NCI-H1694 treated with DMSO at 0.1 percent for 48 hours (cell line): Measurements from ENCODE around the gene NEDD4L.
A peak's percentile ranks its signal among the peaks of the same experiment; 100 is the strongest.
"Not testable (repeated sequence)": the region's sequence is repeated elsewhere in the genome, so short reads cannot be mapped to it uniquely, and the experiment has no call there.

ENCODE experiments used
- DNase-seq: peaks from one replicate; lab custom pipeline; 2025; lab: John Stamatoyannopoulos, UW

The NEDD4L gene

DNA sequence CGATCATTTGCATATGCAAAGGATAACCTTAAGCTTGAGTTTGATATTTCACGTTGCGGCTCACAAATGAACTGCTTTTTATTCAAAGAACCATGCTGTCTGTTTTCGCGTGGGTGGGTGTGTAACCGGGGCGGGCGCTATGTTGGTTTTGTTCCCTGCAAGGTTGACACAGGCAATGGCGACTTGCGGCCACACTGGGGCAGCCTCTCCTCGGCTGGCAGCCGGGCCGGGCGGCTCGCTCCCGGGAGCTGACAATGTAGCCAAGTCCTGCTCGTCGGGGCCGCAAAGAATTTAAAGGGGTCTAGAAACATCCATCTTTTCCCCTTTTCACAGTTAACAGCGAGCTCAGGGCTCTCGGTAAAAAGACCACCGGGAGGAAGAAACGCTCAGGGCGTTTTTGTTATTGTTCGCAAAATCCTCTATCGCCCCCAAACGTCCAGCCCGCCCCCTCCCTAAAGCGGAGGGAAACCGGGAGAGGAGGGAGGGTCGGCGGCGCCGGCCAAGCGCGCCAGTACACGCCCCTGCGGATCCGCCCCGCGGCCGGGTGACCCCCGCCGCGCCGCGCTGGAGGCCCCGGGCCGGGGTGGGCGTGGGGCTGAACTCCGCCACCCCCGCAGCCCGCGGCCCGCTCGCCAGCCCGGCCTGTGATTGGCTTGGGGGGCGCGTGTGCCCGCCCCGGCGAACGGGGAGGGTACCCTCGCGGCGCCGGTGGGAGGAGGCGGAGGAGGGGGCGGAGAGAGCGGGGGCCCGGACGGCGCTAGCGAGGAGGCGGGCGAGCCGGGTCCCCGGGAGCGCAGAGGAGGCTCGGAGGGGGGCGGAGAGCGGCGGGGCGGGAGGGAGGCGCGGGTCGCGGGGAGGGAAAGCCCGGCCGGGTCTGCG lies at the start of gene NEDD4L:
NEDD4L (plus strand) TSS at position 736 of the 879 bp plus-strand sequence. CDS start 435 bp downstream, outside the sequence.
- DNase-seq, result peak; percentile 78

DNA sequence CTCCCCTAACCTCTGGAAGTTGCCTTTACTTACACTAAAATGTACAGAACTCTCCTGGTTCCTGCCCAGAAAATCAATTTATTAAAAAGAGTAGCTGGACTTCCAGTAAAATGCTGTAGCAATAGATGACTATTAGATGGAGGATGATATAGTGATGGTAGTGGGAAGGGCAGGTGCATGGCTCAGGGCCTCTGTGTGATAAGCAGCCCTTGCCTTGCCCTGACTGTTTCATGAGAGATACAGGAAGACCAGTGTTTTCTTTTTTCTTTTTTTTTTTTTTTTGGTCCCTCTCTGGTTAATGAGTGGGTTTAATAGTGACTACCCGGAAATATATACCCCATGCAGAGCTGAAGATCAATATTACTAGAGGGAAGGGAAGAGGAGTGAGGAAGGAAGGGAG lies 48.7 kb upstream of the NEDD4L start:
- no peak for DNase-seq

DNA sequence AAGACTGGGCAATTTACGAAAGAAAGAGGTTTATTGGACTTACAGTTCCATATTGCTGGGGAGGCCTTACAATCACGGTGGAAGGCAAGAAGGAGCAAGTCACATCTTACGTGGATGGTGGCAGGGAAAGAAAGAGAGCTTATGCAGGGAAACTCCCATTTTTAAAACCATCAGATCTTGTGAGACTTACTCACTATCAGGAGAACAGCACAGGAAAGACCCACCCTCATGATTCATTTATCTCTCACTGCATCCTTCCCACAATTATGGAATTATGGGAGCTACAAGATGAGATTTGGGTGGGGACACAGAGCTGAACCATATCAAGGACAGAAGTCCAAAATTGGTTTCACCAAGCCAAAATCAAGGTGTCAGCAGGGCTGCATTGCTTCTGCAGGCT lies 47.1 kb upstream of the NEDD4L start:
- DNase-seq, result not testable (repeated sequence)

GRCh38 chr18:57997820-57998219 lies 46.2 kb upstream of the NEDD4L start:
- no peak for DNase-seq

DNA sequence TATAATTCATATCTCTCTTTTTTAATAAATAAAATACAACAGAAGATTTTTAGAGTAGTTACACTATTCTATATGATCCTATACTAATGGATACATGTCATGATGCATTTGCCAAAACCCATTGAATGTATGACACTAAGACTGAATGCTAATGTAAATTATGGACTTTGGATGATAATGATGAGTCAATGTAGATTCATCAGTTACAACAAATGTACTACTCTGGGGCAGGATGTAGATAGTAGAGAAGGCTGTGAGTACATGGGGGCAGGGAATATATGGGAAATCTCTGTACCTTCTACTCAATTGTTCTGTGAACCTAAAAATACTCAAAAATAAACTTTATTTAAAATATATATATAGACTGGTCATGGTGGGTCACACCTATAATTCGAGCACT lies 45.6 kb upstream of the NEDD4L start:
- DNase-seq, result no peak

DNA sequence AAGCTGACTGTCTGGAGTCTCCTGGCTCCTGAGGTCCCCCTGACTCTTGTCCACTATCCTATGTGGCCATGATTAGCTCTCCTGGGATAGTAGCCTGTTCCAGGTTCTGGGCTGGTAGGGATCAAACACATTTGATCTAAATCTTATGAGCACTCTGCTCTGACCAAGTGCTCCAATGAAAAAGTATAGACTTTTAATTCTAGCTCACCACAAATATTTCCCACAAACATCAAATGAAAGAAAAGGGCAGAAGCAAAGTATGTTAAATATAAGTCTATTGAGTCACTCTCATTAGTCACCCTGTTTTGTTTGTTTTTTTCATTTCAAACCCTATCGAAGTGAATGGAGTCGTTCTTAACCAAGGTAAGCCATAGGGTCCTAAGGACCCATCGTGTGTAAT lies 39.7 kb upstream of the NEDD4L start:
- DNase-seq, result no peak

GRCh38 chr18:58005011-58005410 lies 39.0 kb upstream of the NEDD4L start:
- DNase-seq, result no peak

- no peak for DNase-seq
These were observed 38.0 kb upstream of the NEDD4L start for GRCh38 chr18:58005885-58006523.

DNA sequence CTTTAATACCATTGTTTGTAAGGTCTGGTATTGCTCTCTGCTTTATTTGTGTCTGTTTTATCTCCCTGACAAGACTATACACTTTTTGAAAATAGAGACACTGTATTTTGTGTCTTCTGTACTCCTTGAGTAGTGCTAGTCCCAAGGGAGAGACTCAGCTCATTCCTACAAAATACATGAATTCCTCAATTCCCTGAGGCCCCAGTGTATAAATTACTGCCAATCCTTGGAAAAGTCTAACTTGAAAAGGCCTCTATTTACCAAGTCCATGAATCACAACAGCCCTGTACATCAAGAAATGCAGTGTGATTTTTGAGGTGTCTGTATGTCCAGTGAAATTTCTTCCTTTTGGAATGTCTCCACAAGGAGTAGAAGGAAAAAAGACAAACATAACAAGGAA lies 34.9 kb upstream of the NEDD4L start:
- no peak for DNase-seq

- no peak for DNase-seq
These were observed 33.8 kb upstream of the NEDD4L start for GRCh38 chr18:58010265-58010664.

- DNase-seq, result no peak
These were observed 31.7 kb upstream of the NEDD4L start for GRCh38 chr18:58012356-58012755.

DNA sequence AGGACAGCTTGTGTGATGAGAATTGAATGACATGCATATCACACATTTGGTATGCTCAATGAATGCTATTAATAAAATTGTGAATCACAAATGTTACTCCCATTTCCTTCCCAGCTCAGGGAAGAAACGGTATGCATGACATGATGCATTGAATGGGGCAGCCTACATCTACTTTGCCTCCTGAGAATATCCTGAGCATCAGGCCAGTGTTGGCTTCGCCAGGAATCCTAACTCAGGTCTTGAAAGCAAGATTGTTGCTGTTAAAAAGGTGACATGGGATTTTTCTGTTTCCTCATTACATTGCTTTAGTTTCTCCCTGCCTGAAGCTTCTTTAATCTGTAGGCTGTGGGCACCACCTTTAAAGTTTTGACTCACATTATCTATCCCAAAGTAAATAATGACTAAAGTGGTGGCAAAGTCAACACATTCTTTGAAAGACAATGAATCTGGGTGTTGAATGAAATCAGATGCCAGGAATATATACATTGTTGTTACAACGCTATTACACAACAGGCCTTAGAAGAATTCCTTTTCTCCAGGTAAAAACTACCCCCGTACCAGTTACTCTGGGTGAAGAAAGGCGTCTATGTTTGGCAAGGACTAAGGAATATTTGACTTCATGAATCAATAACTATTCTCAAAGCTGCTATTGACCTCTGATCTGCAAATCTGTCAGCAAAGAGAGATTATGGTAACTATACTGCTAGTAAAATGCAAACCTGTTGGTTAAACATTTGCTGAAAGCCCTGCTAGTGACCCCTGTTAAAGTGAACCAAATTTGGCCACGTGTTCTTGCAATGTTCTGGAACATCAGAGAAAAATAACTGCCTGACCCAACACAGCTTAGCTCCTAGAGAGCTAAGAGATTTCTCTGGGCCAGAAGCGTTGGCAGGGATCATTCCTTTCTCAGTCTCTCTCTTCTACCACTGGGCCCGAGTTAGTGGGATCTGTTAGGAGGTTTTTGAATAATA lies 30.5 kb upstream of the NEDD4L start:
- DNase-seq, result no peak

- DNase-seq, result no peak
These were observed 28.8 kb upstream of the NEDD4L start for GRCh38 chr18:58015065-58015780.

GRCh38 chr18:58017267-58017666 lies 26.8 kb upstream of the NEDD4L start:
- DNase-seq, result no peak

- DNase-seq, result no peak
These were observed 23.4 kb upstream of the NEDD4L start for GRCh38 chr18:58020567-58021107.

DNA sequence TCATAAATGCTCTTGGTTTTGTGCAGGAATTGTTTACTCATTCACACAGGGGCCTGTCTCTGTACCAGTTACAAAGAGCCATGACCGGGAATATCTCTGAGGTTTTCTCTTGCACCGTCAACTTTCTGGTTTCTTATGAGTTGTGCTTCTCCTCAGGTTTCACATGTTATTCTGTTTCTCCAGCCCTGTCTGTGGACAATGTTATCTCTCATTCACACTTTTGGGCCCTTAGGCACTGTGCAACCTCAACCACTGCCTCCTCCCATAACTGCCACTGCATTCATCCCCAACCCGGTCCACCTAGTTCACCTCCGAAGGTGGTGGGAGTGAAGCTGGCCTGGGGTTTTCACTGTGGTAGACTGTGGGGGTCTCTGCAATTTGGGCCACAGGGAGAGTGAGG lies 22.5 kb upstream of the NEDD4L start:
- no peak for DNase-seq

DNA sequence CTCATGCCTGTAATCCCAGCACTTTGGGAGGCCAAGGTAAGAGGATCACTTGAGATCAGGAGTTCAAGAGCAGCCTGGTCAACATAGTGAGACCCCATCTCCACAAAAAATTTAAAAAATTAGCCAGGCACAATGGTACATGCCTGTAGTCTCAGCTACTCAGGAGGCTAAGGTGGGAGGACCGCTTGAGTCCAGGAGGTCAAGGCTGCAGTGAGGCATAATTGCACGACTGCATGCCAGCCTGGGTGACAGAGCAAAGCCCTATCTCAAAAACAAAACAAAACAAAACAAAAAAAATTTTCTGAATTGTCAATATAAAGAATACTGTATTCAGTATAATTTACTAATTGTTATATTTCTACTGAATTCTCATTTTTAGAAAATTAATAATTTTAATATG lies 20.9 kb upstream of the NEDD4L start:
- DNase-seq, result no peak

DNA sequence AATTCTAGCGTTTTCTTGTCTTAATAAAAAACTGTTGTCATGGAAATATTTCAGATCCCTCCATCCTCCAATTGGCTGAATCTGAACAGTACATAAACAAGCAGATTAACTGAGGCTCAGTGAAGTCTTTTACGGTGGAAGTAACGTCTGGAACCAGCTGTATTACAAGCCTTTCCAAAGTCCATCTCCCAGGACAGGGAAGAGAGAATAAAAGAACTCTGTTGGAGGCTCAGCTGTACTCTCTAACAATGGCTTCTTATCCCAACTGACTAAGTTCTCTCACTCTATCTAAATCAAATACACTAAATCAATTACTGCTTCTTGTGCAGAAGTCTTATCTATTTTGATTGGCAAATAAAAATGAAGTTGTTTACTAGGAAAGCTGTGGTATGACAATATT lies 19.9 kb upstream of the NEDD4L start:
- no peak for DNase-seq

DNA sequence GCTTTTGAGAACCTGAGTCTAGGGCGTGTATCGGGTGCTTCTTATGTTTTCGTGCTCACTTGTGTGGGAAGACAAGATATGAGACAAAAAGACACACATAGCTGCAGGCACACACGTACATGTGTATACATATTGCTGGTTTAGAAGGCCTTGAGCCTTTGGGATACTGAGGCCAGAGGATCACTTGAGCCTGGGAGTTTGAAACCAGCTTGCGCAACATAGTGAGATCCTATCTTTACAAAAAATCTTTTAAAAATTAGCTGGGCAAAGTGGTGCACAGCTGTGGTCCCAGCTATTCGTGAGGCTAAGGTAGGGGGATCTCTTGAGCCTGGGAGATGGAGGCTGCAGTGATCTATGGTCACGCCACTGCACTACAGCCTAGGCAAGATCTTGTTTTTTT lies 18.8 kb upstream of the NEDD4L start:
- DNase-seq, result no peak

- DNase-seq, result no peak
These were observed 18.3 kb upstream of the NEDD4L start for GRCh38 chr18:58025733-58026132.

GRCh38 chr18:58026395-58026794 lies 17.6 kb upstream of the NEDD4L start:
- no peak for DNase-seq
